GM18505 (cell line): ENCODE data around the gene SUPT16H.
"Not testable (repeated sequence)": the region's sequence is repeated elsewhere in the genome, so short reads cannot be mapped to it uniquely, and the experiment has no call there.

ENCODE experiments used
- ATAC-seq: cut with Tn5 transposase; IDR thresholded peaks from one replicate; pipeline ENCODE4 v1.9.1; 2021; ENCODE audit not compliant: unreplicated experiment
- POLR2A ChIP-seq: IDR thresholded peaks from 4 replicates; pipeline ENCODE4 v1.6.1; 2011; ENCODE audit warnings: borderline replicate concordance; ENCODE audit not compliant: insufficient read depth, insufficient read length; ENCODE audit errors: extremely low read depth

SUPT16H gene

DNA sequence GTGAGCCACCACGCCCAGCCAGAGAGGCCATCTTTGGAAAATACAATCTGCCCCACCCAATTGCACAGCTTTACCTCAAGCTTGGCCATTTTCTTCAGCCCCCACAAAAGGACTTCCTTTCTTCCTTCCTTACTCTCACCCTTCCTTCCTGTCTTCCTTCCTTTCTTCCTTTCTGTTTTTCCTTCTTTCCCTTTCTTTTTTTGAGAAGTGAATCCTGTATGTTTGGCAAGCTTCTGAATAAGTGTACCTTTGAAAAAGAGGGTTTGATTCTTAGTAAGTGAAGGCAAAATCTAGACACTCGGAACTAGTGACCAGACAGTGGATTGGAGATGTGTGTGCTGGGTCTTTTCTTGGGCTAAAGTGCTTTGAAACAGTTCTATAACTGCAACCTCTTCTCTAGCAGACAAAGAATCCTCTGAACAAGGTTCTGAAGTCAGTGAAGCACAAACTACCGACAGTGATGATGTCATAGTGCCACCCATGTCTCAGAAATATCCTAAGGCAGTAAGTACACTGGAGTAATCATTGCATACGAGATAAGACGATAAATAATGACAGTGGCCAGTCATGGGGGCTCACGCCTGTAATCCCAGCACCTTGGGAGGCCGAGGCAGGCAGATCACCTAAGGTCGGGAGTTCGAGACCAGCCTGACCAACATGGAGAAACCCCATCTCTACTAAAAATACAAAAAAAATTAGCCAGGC is 49.5 kb downstream of the SUPT16H start:
- no peak for TF ChIP-seq POLR2A
- ATAC-seq = no peak

DNA sequence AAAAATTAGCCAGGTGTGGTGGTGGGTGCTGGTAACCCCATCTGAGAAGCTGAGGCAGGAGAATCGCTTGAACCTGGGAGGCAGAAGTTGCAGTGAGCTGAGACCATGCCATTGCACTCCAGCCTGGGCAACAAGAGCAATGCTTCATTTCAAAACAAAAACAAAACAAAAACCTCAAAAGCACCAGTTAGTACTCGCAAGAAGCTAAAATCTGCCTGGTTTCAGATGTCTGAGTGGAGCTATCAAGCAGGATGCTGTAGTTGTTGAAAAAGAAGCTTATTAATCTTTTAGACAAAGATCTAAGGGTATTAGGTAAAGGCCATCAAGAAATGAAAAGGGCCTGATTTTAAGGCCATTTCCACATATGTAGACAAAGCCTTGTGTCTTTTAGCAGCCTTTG is 50.9 kb downstream of the SUPT16H start:
- ATAC-seq = no peak

DNA sequence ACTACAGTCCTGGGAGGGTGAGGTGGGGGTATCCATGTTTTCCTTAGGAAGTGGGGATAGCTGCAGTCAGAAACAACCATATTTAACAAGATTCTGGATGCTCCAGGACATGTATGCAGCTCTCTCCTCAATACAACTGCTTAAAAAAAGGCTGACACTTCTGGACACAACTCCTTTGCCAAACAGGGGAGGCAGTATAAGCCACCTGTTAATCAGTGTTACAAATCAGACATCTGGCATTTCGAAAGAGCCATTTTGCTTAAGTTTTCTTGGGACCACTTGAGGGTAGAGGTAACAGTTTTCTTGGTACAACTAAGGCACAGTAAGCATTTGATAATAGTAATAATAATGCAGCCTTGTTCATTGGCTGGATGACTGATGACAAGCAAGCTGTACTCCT is 56.8 kb downstream of the SUPT16H start:
- no peak for ATAC-seq

More for the DNA sequence above, 50.9 kb downstream of the SUPT16H start:
- TF ChIP-seq POLR2A = no peak

DNA sequence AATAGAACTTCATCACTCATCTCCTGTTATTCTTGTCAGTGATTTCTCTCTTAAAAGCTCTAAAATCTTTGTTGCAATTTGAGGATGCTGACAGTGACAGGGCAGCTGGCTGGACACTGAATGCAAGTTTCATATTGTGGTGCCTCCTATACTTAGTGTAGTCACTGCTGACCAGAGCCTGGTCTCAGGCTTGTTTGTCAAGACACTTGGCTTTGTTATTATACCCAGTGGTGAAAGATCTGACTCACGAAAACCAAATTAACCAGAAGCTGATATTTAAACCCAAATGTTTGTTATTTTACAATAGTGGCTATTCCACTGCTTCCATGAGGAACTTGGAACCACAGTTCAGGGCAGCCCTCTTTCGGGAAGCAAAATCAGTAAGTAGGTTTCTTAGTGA is 61.1 kb downstream of the SUPT16H start:
- no peak for ATAC-seq
- no peak for TF ChIP-seq POLR2A

More for the DNA sequence above, 56.8 kb downstream of the SUPT16H start:
- no peak for TF ChIP-seq POLR2A

DNA sequence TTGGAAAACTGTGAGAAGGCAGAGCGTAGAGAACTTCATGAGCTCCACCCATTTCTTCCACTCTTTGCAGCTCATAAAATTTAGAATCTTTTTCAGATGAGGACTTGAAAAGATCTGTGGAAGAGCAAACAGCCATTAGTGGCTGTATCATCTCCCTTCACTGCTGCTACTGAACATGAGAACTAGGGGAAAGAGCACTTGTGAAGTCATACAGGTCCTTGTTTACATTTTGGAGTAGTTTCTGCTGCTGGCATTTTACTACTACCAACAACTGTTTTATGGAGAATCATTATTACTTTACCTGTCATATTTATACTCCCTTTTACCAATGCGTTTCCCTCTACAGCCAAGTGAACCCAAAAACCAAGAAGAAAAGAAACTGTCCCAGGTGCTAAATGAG is 62.9 kb downstream of the SUPT16H start:
- no peak for ATAC-seq
- TF ChIP-seq POLR2A = no peak

DNA sequence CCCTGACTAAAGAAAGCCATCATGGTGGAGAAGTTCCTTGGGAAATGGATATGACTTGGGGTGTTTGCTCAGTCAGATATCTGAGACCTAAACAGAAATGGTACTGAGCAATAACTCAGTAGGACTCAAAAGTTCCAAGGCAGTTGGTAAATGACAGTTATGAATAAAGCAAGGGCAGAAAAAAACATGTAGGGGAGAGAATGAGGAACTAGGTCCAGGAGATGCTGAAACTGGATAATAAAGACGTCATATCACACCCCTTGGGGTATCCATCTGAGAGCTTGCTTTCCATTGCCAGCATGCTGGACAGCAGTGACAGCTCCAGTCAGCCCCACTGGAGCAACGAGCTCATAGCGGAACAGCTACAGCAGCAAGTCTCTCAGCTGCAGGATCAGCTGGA is 66.4 kb downstream of the SUPT16H start:
- peak; percentile 67 for ATAC-seq

DNA sequence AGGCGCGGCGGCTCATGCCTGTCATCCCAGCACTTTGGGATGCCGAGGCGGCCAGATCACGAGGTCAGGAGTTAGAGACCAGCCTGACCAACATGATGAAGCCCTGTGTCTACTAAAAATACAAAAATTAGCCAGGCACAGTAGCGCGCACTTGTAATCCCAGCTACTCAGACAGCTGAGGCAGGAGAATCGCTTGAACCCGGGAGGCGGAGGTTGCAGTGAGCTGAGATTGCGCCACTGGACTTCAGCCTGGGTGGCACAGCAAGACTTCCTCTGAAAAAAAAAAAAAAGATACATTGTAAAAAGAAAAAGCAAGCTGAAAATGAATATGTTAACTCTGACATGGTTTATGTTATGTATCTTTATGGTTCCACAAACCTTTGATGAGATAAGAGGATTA is 70.3 kb downstream of the SUPT16H start:
- no peak for TF ChIP-seq POLR2A
- no peak for ATAC-seq

More for the DNA sequence above, 66.4 kb downstream of the SUPT16H start:
- no peak for TF ChIP-seq POLR2A

GRCh38 chr14:21311614-21312013 is 72.2 kb downstream of the SUPT16H start:
- no peak for TF ChIP-seq POLR2A
- no peak for ATAC-seq

DNA sequence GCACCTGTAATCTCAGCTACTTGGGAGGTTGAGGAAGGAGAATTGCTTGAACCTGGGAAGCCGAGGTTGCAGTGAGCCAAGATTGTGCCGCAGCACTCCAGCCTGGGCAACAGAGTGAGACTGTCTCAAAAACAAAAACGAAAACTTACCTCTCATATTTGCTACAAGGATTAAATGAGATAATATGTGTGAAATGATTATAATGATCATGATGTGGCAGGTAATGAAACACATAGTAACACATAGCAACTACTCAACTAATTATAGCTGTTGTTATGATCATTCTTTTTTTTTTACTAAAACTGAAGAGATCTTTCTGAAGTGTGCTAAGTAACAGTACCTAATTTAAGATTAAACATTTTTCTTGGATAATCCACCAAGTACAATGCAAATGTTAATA is 73.9 kb downstream of the SUPT16H start:
- TF ChIP-seq POLR2A = no peak

DNA sequence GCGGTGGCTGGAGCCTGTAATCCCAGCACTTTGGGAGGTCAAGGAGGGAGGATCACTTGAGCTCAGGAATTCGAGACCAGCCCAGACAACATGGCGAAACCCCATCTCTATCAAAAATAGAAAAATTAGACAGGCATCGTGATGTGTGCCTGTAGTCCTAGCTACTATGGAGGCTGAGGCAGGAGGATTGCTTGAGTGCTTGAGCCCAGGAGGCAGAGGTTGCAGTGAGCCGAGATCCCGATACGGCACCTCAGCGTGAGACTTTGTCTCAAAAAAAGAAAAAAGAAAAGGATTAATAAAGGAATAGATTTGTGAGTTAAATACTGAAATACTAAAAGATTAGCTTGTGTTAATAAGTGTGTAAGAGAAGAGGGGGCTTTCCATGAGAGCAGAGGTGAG is 74.6 kb downstream of the SUPT16H start:
- ATAC-seq = no peak
- TF ChIP-seq POLR2A = no peak

More for the DNA sequence above, 73.9 kb downstream of the SUPT16H start:
- no peak for ATAC-seq

DNA sequence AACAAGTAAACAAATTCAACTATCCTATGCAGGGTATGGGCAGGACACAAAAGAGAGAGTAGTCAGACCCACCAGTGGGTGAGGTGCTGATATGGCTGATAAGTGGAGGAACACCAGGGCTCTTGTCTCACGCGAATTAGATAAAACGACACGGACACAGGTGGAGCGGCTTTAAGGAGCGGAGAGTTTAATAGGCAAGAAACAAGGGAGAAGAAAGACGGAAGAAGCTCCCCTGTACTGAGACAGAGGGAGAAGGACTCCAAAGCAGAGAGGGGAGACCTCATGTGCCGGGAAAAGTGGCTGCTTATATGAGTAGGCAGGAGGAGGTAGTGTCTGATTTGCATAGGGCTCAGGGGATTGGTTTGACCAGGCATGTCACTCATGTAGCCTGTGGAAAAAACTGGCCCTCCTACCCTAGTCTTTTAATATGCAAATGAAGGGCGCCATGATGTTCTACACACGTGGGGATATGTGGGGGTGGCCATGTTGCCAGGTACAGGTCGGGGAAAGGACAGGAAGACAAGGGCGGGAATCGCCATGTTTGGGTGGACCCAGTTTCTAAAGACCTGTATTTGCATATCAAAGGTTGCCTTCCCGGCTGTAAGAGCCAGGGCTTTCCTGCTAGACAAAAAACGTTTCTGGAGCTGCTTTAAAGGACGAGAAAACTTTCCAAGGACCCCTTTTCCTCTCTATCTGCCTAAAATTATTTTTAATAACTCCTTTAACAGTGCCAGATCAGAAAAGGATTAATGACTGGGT is 75.2 kb downstream of the SUPT16H start:
- ATAC-seq = peak; percentile 74
- peak; percentile 93 for TF ChIP-seq POLR2A

GRCh38 chr14:21308132-21308478 is 75.7 kb downstream of the SUPT16H start:
- TF ChIP-seq POLR2A = no peak
- ATAC-seq = no peak

GRCh38 chr14:21307637-21308036 is 76.2 kb downstream of the SUPT16H start:
- TF ChIP-seq POLR2A = no peak
- ATAC-seq = no peak

DNA sequence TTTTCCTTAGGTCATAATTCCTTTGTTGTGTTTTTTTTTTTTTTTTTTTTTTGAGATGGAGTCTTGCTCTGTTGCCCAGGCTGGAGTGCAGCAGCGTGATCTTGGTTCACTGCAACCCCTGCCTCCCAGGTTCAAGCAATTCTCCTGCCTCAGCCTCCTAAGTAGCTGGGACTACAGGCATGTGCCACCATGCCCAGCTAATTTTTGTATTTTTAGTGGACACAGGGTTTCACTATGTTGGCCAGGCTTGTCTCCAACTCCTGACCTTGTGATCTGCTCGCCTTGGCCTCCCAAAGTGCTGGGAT is 81.0 kb downstream of the SUPT16H start:
- not testable (repeated sequence) for ATAC-seq

DNA sequence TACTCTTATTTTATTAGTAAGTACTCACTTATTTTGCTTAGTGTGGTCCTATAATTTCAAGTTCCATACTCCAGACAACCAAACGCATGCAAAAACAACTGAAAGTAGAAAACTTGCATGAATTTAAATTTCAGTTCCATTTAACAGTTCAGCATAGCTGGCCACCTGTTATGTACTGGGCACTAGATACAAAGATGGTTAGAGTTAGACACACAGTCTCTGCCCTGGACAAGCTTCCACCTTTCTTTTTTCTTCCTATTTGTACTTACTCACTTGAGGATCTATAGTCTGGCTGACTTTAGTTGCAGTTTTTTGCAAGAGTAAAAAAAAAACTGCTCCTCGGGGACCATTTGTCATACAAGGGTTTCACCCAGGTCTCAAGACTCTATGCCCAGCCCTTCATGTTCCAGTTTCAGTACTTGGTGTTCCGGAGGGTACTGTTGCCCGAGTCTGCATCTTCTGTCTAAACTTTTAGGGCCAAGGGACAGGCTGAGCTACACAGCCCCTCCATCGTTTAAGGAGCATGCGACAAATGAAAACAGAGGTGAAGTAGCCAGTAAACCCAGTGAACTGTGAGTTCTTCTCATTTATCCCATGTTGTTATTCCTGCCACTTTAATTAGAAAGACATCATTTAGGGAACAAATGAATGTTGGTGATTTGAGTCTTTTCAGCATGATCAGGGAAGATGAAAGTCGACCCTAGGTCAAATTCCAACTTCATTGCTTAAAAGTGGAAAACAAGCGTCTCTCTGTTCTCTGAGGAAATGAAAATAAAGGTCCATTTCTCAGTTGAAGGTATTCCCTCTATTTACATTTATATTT is 81.6 kb downstream of the SUPT16H start:
- TF ChIP-seq POLR2A = no peak
- ATAC-seq = no peak
